HG02759 (cell line): ENCODE data around the gene RAB25.
"Not testable (repeated sequence)": the region's sequence is repeated elsewhere in the genome, so short reads cannot be mapped to it uniquely, and the experiment has no call there.

Experiments
- ATAC-seq: cut with Tn5 transposase; IDR thresholded peaks from one replicate; pipeline ENCODE4 v1.9.1; 2021; ENCODE audit warnings: mild to moderate bottlenecking, moderate library complexity; ENCODE audit not compliant: unreplicated experiment

RAB25 gene

GRCh38 chr1:156115514-156116374, 54.8 kb downstream of the RAB25 start:
- ATAC-seq, result no peak

GRCh38 chr1:156116731-156117130, 55.8 kb downstream of the RAB25 start:
- ATAC-seq, result not testable (repeated sequence)

GRCh38 chr1:156117414-156118176, 56.6 kb downstream of the RAB25 start:
- no peak for ATAC-seq

GRCh38 chr1:156118177-156118868, 57.4 kb downstream of the RAB25 start:
- no peak for ATAC-seq

GRCh38 chr1:156119503-156120209, 58.7 kb downstream of the RAB25 start:
- ATAC-seq, result no peak
